VCaP (cell line): ENCODE data around the gene EIF5.

Experiments used
- H3K27ac ChIP-seq: fragments of 450-650 bp; 2 replicates; pipeline ENCODE4 v1.5.1; 2017
- TF ChIP-seq, protein P1 (sequence below): fragments of 450-650 bp; conservative IDR thresholded peaks from 2 replicates; pipeline ENCODE4 v1.5.1; 2017; ENCODE audit warnings: mild to moderate bottlenecking, moderate library complexity

EIF5 gene

DNA sequence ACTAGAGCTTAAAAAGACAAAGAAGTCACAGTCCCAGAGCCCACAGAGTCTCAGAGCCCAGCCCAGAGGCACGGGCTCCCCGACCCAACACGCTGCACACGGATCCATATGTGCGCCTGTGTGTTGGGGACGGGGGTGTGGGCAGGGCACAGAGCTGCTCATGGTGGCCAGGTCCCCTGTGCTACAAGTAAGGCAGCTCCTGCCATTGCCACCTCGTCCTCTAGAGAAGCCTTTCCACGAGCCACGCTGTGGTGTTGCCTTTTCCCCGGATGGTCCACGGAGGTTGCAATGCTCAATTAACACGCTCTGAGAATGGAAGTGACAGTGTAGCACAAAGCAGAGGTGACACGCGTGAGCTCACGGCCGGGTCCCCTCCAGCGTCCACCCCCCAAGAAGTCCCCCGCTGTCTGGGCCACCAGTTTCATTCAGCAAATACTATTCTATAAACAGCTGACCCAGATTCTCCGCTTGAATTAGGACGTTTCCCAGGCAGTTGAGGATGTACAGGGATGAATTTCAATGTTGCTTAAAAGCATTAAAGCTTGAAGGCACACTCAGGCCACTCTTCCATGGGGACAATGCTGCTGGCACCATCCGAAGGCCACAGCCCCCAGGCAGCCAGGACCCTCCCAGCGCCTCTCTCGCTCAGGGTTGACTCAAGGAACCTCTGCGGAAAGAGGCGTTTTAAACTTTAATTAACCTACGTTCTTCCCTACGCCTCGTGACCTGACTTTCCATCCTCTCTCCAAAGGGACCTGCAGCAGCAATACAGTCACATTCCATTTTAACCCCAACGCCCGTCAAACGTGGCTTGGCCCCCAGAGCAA is 22.7 kb upstream of the EIF5 start:
- TF ChIP-seq, protein P1, sequence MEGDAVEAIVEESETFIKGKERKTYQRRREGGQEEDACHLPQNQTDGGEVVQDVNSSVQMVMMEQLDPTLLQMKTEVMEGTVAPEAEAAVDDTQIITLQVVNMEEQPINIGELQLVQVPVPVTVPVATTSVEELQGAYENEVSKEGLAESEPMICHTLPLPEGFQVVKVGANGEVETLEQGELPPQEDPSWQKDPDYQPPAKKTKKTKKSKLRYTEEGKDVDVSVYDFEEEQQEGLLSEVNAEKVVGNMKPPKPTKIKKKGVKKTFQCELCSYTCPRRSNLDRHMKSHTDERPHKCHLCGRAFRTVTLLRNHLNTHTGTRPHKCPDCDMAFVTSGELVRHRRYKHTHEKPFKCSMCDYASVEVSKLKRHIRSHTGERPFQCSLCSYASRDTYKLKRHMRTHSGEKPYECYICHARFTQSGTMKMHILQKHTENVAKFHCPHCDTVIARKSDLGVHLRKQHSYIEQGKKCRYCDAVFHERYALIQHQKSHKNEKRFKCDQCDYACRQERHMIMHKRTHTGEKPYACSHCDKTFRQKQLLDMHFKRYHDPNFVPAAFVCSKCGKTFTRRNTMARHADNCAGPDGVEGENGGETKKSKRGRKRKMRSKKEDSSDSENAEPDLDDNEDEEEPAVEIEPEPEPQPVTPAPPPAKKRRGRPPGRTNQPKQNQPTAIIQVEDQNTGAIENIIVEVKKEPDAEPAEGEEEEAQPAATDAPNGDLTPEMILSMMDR: no peak
- no peak overlapping the region for H3K27ac ChIP-seq

DNA sequence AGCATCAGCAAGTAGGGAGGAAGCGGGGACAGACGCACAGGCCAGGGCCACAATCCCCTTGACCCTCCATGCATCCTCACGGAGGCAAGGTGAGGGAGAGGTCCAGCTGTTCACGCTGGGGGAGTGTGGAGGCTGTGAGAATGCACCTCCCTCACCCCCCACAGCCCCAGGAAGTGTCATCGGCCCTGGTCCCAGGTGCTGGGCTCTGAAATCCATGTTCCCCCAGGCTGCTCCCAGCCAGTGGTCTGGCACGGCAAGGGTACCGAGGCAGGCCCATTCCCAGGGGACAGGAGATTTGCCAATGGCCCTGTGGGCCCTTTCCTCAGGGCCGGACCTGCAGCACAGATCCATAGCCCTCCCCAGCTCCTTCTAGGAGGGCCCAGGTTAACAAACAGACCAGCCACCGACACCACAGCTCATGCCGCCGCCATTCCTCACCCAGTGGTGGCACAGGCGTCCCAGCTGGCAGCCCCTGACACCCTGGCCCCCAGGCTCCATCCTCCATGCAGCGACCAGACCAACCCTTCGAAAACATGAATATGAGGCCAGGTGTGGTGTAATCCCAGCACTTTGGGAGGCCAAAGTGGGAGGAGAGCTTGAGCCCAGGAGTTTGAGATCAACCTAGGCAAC is 21.9 kb upstream of the EIF5 start:
- TF ChIP-seq, protein P1: no peak

DNA sequence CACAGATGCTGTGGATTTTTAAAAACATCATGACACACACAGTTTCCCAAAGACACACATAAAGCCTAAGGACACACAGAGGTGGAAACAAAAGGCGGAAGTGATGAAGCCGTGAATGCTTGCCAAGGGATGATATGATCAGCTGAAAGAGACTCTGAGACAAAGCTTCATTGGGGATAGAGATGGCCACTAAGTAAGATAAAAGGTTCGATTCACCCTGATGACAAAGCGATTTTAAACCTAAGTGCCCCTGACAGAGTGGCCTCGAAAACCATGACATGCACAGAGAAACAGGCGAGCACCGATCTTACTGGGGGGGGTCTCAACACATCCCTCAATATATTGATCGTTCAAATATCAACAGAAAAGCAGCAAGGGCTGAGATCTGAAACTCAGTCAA is 20.3 kb upstream of the EIF5 start:
- peak overlapping the region; percentile 39 for H3K27ac ChIP-seq
- TF ChIP-seq, protein P1: no peak

More for the DNA sequence above, 21.9 kb upstream of the EIF5 start:
- no peak overlapping the region for H3K27ac ChIP-seq

DNA sequence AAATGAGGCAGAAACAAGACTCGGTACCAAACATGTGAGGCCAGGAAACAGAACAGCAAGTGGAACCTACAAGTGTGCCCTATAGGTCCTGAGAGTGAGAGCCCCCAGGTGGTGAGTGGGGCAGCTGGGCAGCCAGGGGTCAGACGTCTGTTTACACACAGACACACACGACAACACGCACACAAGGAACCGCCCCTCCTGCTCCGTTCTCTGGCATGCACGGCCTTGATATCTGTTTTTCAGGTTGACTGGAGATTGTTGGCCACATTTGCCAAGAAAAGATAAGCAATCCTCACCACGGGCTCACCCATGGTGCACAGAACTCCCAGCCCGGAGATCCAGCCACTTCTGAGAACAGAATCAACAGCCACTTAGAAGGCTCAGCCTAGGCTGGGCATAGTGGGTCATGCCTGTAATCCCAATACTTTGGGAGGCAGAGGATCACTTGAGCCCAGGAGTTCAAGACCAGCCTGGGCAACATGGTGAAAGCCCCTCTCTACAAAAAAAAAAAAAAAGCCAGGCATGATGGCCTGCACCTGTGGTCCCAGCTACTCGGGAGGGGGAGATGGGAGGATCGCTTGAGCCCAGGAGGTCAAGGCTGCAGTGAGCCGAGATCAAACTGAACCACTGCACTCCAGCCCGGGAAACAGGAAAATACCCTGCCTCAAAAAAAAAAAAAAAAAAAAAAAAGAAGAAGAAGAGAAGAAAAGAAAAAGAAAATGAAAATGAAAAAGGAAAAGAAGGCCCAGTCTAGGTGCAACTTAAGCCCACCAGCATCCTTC is 19.4 kb upstream of the EIF5 start:
- peak overlapping the region; percentile 39 for H3K27ac ChIP-seq

DNA sequence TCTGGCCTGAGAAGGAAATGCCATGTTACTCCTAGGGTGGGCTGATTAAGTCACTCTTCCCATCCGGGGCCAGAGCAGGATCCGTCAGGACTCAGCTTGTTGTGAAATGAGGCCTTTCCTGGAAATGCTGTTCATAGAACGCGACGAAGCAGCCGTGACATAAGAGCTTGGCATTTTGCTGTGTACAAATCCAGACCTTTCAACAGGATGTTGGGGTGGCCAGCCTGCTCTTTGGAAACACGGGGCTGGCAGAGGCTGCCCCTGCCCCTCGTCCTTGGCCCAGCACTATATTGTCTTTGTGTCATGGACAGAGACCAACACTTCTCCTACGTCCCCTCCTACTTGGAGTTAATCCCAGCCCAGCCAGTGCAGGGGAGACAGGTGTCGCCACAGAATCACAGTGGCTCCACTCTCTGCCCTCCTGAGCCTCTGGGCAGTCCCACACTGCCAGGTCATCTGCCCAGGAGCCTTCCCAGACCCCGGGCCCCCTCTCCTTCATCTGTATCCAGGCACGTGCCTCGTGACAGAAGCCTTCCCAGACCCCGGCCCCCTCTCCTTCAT is 18.6 kb upstream of the EIF5 start:
- TF ChIP-seq, protein P1: no peak

More for the DNA sequence above, 19.4 kb upstream of the EIF5 start:
- TF ChIP-seq, protein P1: no peak

DNA sequence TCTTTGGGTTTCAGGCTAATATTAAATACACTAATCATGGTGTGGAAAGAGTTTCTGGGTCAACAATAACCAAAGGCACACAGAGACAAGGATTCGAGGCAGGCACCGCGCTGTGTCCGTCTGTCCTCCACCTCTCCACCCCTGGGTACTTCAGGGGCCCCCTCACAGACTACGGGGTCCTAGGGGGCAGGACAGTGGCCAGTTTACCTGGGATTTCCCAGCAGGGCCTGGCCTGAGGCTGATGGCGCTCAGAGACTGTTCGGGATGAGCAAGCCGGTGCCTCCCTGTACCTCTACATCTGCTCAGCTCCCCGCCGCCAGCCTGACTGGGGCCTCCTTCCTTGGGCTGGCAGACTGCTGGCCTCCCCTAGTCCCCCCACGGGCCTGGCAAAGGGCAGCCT is 18.1 kb upstream of the EIF5 start:
- TF ChIP-seq, protein P1: no peak
- no peak overlapping the region for H3K27ac ChIP-seq

More for the DNA sequence above, 18.6 kb upstream of the EIF5 start:
- no peak overlapping the region for H3K27ac ChIP-seq

DNA sequence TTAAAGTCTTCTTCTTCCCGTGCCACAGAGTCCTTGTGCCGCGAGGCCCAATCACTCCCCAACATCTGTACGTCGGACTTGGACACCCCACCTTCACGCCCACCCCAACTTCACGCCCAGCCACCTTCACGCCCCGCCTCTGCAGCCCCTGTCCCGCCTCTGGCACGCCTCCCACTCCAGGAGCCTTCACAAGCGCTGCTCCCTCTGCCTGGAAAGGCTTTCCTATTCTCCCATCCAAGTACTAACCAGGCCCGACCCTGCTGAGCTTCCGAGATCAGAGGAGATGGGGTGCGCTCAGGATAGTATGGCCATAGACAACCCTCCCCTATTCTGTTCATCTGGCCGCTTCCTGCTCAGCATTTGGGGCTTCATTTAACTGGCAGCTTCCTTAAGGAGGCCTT is 17.3 kb upstream of the EIF5 start:
- TF ChIP-seq, protein P1: no peak

More for the DNA sequence above, 17.3 kb upstream of the EIF5 start:
- no peak overlapping the region for H3K27ac ChIP-seq
